Measurements from ENCODE around the gene AKAP17A. TPM values are rescaled to one million over a fixed set of nuclear protein-coding genes. Genes with fewer than 3 reads are reported as not detected.

The AKAP17A gene
- total and polyA plus RNA-seq, 2 donors (not counting 1 experiment from before 2014, with no cell fraction given), result 126 to 196 TPM

- no peaks in the 10 kb centered on the region for H3K27me3 Mint-ChIP-seq
- Histone ChIP-seq H3K27ac (ENCODE audit: low read length in 2 of 2) (no peak overlapping the region), H3K9me3 (ENCODE audit: control extremely low read depth in 1 of 3, control insufficient read depth in 2 of 3, insufficient read depth in 1 of 3, low read length in 2 of 3) (peaks cover 0 to 7% (median 0%) of the 10 kb centered on the region in 3 donors), H3K4me1 (ENCODE audit: control insufficient read depth in 2 of 2, insufficient read depth in 2 of 2, low read length in 2 of 2) (peaks cover 0 to 11% of the 10 kb centered on the region in 2 donors), H3K36me3 (replicated peaks in 1 of 2; ENCODE audit: control extremely low read depth in 1 of 2, control insufficient read depth in 1 of 2, extremely low read depth in 1 of 2, insufficient read depth in 2 of 2, low read length in 1 of 2) (peaks cover 2 to 65% of the 10 kb centered on the region in 2 experiments), H3K79me2 (ENCODE audit: control insufficient read depth, insufficient read depth, low read length) (peaks cover 40% of the 10 kb centered on the region), H3K9ac (ENCODE audit: low read length) (no peak overlapping the region), H3K4me3 (ENCODE audit: control extremely low read depth in 1 of 5, extremely low read depth in 1 of 5, insufficient read depth in 1 of 5, low read depth in 2 of 5, low read length in 4 of 5) (no peak overlapping the region), H3K27me3 (replicated peaks in 1 of 4; ENCODE audit: control extremely low read depth in 1 of 4, control insufficient read depth in 3 of 4, insufficient read depth in 4 of 4, low read length in 3 of 4) (no peaks in the 10 kb centered on the region), H4K20me1 (ENCODE audit: control insufficient read depth, insufficient read depth, low read length, poor library complexity, severe bottlenecking) (peaks cover 54% of the 10 kb centered on the region), H2AFZ (ENCODE audit: insufficient read depth, low read depth, low read length, poor library complexity, severe bottlenecking) (no peak overlapping the region), H3K4me2 (replicated peaks; ENCODE audit: low read depth, low read length, poor library complexity, severe bottlenecking) (no peak overlapping the region)
- TF ChIP-seq CTCF (IDR thresholded peaks at IDR 0.05) (no peak), EZH2 (IDR thresholded peaks at IDR 0.05; ENCODE audit: borderline replicate concordance, insufficient read depth, low read depth, low read length, poor library complexity, severe bottlenecking) (no peak)
- ChIA-PET CTCF (no interaction called here), POLR2A (no interaction called here)
- no peaks in the 10 kb centered on the region for H3K9me3 Mint-ChIP-seq (ENCODE audit: insufficient read depth)
- H3K4me3 Mint-ChIP-seq, result no peak overlapping the region
- ATAC-seq (ENCODE audit: low read depth) (no peak), DNase-seq (no peak)
- H3K4me1 Mint-ChIP-seq, result peaks cover 2% of the 10 kb centered on the region
- no peak overlapping the region for H3K27ac Mint-ChIP-seq
- 99% methylated on average over 45 of the region's 58 CpGs for WGBS (ENCODE audit: insufficient coverage)
- intact Hi-C loops (cut with micrococcal nuclease), result no loop called here
Observed at GRCh38 chrX:1601051-1601767, 9.8 kb downstream of the AKAP17A start.

- CTCF ChIA-PET, result no interaction called here
- H3K27ac Mint-ChIP-seq, result no peak overlapping the region
- H3K9me3 Mint-ChIP-seq (ENCODE audit: insufficient read depth), result no peaks in the 10 kb centered on the region
- peaks cover 49% of the 10 kb centered on the region for H4K20me1 ChIP-seq (ENCODE audit: control insufficient read depth, insufficient read depth, low read length, poor library complexity, severe bottlenecking)
- peaks cover 35% of the 10 kb centered on the region for H3K79me2 ChIP-seq (ENCODE audit: control insufficient read depth, insufficient read depth, low read length)
- 100% methylated on average over 15 of the region's 15 CpGs for WGBS (ENCODE audit: insufficient coverage)
- peaks cover 0 to 11% of the 10 kb centered on the region in 2 donors for H3K4me1 ChIP-seq (ENCODE audit: control insufficient read depth in 2 of 2, insufficient read depth in 2 of 2, low read length in 2 of 2)
- POLR2A ChIA-PET, result no interaction called here
- ATAC-seq (ENCODE audit: low read depth), result no peak
- H3K4me2 ChIP-seq (replicated peaks; ENCODE audit: low read depth, low read length, poor library complexity, severe bottlenecking), result no peak overlapping the region
- peaks cover 0 to 7% (median 0%) of the 10 kb centered on the region in 3 donors for H3K9me3 ChIP-seq (ENCODE audit: control extremely low read depth in 1 of 3, control insufficient read depth in 2 of 3, insufficient read depth in 1 of 3, low read length in 2 of 3)
- H3K9ac ChIP-seq (ENCODE audit: low read length), result no peak overlapping the region
- H3K27me3 Mint-ChIP-seq, result no peaks in the 10 kb centered on the region
- no peak overlapping the region for H3K27ac ChIP-seq (ENCODE audit: low read length in 2 of 2)
- no peak overlapping the region for H3K4me3 Mint-ChIP-seq
- H3K4me1 Mint-ChIP-seq, result peaks cover 2% of the 10 kb centered on the region
- H2AFZ ChIP-seq (ENCODE audit: insufficient read depth, low read depth, low read length, poor library complexity, severe bottlenecking), result no peak overlapping the region
- TF ChIP-seq CTCF (IDR thresholded peaks at IDR 0.05) (no peak), EZH2 (IDR thresholded peaks at IDR 0.05; ENCODE audit: borderline replicate concordance, insufficient read depth, low read depth, low read length, poor library complexity, severe bottlenecking) (no peak)
- H3K4me3 ChIP-seq (ENCODE audit: control extremely low read depth in 1 of 5, extremely low read depth in 1 of 5, insufficient read depth in 1 of 5, low read depth in 2 of 5, low read length in 4 of 5), result no peak overlapping the region
- H3K27me3 ChIP-seq (replicated peaks in 1 of 4; ENCODE audit: control extremely low read depth in 1 of 4, control insufficient read depth in 3 of 4, insufficient read depth in 4 of 4, low read length in 3 of 4), result no peaks in the 10 kb centered on the region
- intact Hi-C loops (cut with micrococcal nuclease), result no loop called here
- no peak for DNase-seq
- H3K36me3 ChIP-seq (replicated peaks in 1 of 2; ENCODE audit: control extremely low read depth in 1 of 2, control insufficient read depth in 1 of 2, extremely low read depth in 1 of 2, insufficient read depth in 2 of 2, low read length in 1 of 2), result peaks cover 2 to 64% of the 10 kb centered on the region in 2 experiments
Observed at GRCh38 chrX:1601768-1602085, 10.3 kb downstream of the AKAP17A start.

All from B cell (primary cell).